GM19099 (cell line): Measurements from ENCODE around the gene SLC4A5.

Experiments
- POLR2A ChIP-seq: IDR thresholded peaks from 3 replicates; pipeline ENCODE4 v1.6.1; 2011; ENCODE audit warnings: low read depth; ENCODE audit not compliant: insufficient read length; ENCODE audit errors: extremely low read depth

SLC4A5 gene

GRCh38 chr2:74333896-74334586 is 9.2 kb downstream of the SLC4A5 start:
- no peak for TF ChIP-seq POLR2A

GRCh38 chr2:74333175-74333574 is 10.0 kb downstream of the SLC4A5 start:
- TF ChIP-seq POLR2A: no peak

- TF ChIP-seq POLR2A: no peak
Observed at GRCh38 chr2:74332550-74333174, 10.6 kb downstream of the SLC4A5 start.

- TF ChIP-seq POLR2A: no peak
Observed at GRCh38 chr2:74328573-74328972, 14.6 kb downstream of the SLC4A5 start.

GRCh38 chr2:74328074-74328473 is 15.1 kb downstream of the SLC4A5 start:
- TF ChIP-seq POLR2A: no peak

- TF ChIP-seq POLR2A: no peak
Observed at GRCh38 chr2:74327627-74328026, 15.6 kb downstream of the SLC4A5 start.

- TF ChIP-seq POLR2A: no peak
Observed at GRCh38 chr2:74327199-74327598, 16.0 kb downstream of the SLC4A5 start.

GRCh38 chr2:74325815-74326214 is 17.4 kb downstream of the SLC4A5 start:
- no peak for TF ChIP-seq POLR2A

GRCh38 chr2:74321737-74322136 is 21.5 kb downstream of the SLC4A5 start:
- TF ChIP-seq POLR2A: no peak

GRCh38 chr2:74317701-74318100 is 25.5 kb downstream of the SLC4A5 start:
- no peak for TF ChIP-seq POLR2A

- TF ChIP-seq POLR2A: no peak
Observed at GRCh38 chr2:74316627-74317295, 26.5 kb downstream of the SLC4A5 start.

GRCh38 chr2:74314107-74314506 is 29.1 kb downstream of the SLC4A5 start:
- TF ChIP-seq POLR2A: no peak

GRCh38 chr2:74313497-74313896 is 29.7 kb downstream of the SLC4A5 start:
- TF ChIP-seq POLR2A: no peak

- TF ChIP-seq POLR2A: no peak
Observed at GRCh38 chr2:74312913-74313312, 30.3 kb downstream of the SLC4A5 start.

- TF ChIP-seq POLR2A: no peak
Observed at GRCh38 chr2:74307720-74308119, 35.5 kb downstream of the SLC4A5 start.
